NCI-H1694 treated with DMSO at 0.1 percent for 48 hours (cell line): ENCODE measurements around the gene KPNA3.

Experiments used
- DNase-seq: peaks from one replicate; lab custom pipeline; 2025; lab: John Stamatoyannopoulos, UW

Gene KPNA3

GRCh38 chr13:49676581-49677298 lies 115.7 kb downstream of the KPNA3 start:
- no peak for DNase-seq

- DNase-seq: no peak
These were observed 121.7 kb downstream of the KPNA3 start for GRCh38 chr13:49670828-49671227.

GRCh38 chr13:49669735-49670309 lies 122.7 kb downstream of the KPNA3 start:
- DNase-seq: peak; percentile 48

GRCh38 chr13:49667773-49668172 lies 124.7 kb downstream of the KPNA3 start:
- DNase-seq: no peak

GRCh38 chr13:49664606-49665005 lies 127.9 kb downstream of the KPNA3 start:
- no peak for DNase-seq

GRCh38 chr13:49657241-49657641 lies 135.2 kb downstream of the KPNA3 start:
- no peak for DNase-seq

GRCh38 chr13:49655906-49656305 lies 136.6 kb downstream of the KPNA3 start:
- no peak for DNase-seq

GRCh38 chr13:49654011-49654410 lies 138.5 kb downstream of the KPNA3 start:
- DNase-seq: no peak

GRCh38 chr13:49653478-49653877 lies 139.0 kb downstream of the KPNA3 start:
- no peak for DNase-seq

GRCh38 chr13:49652355-49653305 lies 139.9 kb downstream of the KPNA3 start:
- DNase-seq: peak; percentile 15

- DNase-seq: no peak
These were observed 140.7 kb downstream of the KPNA3 start for GRCh38 chr13:49651570-49652354.

GRCh38 chr13:49649963-49650312 lies 142.5 kb downstream of the KPNA3 start:
- no peak for DNase-seq
